Measurements from ENCODE around the gene ZNF530.

ZNF530 gene

DNA sequence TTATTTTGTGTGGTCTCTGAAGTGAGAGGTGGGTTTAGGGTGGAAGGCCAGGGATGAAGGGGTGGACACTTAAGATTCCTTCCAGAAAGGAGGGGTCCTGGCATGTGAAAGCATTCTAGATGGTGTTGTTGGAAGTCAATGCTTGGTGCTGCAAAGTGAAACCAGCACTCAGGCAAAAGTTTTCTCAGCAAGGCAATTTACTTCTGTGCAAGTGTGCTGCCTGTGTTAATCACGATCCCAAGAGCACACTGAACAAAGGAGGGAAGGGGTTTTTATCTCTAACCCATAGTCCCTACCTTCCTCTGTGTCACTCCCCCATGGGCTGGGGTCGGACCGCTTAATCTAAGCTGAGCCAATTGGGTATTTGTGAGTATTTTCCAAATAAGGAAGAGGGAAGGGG is 15.7 kb downstream of the ZNF530 start:
- DNase-seq: no peak

DNA sequence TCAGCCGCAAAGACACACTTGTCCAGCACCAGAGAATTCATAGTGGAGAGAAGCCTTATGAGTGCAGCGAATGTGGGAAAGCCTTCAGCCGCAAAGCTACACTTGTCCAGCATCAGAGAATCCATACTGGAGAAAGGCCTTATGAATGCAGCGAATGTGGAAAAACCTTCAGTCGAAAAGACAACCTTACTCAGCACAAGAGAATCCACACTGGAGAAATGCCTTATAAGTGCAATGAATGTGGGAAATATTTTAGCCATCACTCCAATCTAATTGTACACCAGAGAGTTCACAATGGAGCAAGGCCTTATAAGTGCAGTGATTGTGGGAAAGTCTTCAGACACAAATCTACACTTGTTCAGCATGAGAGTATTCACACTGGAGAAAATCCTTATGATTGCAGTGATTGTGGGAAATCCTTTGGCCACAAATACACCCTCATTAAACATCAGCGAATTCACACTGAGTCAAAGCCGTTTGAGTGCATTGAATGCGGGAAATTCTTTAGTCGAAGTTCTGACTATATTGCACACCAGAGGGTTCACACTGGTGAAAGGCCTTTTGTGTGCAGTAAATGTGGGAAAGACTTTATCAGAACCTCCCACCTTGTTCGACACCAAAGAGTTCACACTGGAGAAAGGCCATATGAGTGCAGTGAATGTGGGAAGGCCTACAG is 21.1 kb downstream of the ZNF530 start:
- no peak for DNase-seq

DNA sequence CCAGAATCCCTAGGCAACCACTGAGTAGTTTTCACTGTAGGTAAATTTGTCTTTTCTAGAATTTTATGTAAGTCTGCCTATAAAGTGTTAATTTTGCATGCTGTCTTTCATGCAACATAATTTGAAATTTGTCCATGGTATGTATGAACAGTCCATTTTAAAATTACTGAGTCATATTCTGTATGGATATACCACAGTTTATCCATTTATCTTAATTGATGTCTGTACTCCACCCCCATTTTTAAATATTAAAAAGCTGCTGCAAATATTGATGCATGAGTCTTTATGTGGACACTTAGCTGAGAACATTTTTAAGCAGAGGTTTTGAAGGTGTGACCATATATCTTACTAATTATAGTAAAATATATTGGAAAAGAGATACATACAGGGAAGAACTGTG is 23.4 kb downstream of the ZNF530 start:
- DNase-seq: no peak

DNA sequence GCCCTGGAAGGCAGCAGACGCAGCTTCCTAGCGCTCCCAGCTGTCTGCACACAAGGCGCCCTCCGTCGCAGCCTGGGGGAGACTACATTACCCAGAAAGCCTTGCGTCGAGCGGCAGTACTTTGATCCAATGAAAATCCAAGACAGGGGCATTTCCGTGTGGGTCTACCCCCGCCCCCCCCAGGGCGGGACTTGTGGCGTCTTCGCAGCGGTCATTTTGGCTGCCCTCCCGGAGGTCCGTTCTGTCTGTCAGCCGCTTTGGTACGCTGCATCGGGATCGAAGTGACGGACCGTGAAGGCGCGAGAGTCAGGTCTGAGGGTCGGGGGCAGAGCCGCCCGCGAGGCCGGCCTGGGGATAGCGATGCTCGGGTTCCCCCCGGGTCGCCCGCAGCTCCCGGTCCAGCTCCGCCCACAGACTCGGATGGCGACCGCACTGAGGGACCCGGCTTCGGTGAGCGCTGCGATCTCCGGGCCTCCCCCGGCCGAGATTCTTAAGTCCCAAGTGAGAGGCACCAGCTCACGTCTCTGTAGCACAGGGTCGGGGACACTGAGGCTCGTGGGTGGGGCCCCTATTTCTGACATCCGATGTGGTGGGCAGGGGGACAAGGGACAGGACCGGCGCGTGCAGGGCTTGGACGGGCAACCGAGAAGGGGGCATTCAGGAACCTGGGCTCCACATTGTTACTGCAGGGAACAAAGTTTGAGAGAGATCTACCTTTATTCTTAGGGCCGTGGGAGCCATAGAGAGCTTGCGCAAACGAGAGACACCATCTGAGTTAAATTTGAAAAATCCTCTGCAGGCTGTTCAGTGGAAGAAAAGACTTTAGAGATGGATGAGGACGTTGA is 33.5 kb downstream of the ZNF530 start, which contains the start of gene ZNF211:
Gene ZNF211, plus strand, starts transcription at position 182 of the 845 bp plus-strand sequence. Its CDS starts 179 bp downstream, at position 361.
- DNase-seq: no peak

DNA sequence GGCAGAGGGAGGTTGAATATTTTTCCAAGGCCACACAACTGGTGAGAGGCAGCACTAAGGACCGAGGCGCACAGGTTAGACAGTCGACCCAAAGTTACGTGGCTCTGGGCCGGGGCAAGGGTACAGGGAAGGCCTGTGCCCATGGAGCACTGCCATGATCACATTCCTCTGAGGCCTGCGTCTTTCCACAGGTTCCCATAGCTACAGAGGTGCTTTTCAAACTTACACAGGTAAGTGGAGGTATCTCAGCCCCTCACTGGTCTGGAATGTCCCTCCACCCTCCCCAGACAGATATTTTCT is 34.1 kb downstream of the ZNF530 start:
- DNase-seq: no peak

DNA sequence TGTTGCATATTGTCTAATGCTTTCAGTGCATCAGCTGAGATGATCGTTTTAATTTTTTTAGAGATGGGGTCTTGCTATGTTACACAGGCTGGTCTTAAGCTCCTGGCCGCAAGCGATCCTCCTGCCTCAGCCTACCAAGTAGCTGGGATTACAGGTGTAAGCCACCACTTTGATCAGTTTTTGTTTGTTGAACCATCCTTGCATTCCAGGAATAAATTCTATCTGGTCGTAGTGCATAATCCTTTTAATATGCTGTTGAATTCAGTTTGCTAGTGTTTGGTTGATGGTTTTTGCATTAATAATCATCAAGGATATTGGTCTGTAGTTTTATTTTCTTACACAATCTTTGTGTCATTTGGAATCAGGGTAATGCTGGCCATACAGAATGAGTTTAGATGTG is 37.7 kb downstream of the ZNF530 start:
- DNase-seq: no peak

DNA sequence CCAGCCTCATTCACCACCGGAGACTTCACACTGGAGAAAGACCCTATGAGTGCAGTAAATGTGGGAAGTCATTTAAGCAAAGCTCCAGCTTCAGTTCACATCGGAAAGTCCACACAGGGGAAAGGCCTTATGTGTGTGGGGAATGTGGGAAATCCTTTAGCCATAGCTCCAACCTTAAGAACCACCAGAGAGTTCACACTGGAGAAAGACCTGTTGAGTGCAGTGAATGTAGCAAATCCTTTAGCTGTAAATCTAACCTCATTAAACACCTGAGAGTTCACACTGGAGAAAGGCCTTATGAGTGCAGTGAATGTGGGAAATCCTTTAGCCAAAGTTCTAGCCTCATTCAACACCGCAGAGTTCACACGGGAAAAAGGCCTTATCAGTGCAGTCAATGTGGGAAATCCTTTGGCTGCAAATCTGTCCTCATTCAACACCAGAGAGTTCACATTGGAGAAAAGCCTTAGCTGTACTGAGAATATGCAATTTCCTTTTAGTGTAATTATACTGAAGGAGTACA is 42.1 kb downstream of the ZNF530 start:
- DNase-seq: no peak

DNA sequence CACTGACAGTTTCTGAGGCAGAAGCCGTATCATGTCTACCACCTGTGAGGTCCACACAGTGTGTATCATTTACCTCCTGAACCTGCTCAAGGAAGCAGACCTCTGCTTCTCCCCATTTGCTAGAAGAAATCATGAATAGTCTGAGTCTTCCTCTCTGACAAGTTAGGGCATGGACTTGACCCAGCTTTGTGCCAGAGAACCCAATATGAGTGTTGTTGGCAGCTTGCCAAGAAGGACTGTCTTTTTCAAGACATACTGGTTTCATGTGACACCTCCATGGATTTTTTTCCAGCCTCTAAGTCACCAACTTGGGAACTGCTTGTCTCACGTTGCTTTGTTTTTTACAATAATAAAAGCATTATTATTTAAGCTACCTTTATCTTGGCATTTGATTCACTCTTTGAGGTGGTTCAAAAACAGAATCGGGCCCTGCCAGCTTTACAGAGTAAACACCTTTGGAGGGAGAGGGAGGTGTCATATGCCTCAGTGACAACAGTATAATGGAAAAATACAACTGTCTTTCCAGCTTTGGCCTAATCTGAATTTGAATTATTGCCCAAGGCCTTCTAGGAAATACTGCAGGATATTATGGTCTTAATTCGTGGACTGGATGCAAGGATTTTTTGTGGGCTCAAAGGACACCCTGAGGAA is 42.8 kb downstream of the ZNF530 start:
- no peak for DNase-seq

DNA sequence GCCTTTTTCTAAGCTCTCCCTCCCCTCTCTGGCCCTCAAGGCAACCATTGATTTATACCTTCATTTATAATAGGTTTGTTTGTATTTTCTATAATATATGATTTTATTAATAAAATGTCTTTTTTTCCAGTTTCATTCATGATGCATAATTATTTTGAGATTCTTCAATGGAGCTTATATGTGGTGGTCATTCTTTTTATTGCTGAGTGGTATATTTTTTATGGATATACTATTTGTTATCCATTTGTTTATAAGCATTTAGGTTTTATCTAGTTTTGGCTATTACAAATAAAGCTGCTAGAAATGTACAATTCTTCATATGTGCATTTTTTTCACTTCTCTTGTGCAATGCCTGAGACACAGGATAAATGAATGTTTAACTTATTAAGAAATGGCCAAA is 44.0 kb downstream of the ZNF530 start:
- DNase-seq: no peak

DNA sequence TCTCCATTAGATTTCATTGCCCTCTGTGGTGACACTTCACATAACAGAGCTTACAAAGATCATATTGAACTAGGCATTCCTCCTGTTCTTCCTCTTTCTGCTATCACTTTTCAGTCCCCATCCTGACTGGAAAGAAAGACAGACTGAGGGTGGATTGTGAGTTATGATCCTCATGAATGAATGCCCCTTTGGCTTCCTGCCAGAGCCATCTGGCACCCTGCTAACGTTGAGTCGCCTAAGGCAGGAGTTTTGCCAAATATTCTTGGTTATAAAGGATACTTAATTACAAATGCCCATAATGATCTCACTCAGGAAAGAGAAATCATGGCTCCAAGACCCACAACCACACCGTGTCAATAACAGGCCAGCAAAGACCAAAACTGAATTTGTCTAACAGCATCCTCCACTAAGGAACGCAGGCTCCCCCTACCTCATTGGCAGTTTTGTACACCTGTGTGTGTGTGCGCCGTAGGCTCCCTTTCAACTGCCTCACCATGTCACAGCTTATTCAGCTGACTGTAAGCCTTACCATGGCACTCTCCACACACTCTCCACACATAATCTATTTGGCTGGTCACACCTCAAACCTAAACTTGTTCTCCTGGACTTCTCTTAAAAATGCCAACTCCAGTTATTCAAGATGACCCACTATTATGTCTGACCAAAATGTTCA is 48.8 kb downstream of the ZNF530 start:
- no peak for DNase-seq

DNA sequence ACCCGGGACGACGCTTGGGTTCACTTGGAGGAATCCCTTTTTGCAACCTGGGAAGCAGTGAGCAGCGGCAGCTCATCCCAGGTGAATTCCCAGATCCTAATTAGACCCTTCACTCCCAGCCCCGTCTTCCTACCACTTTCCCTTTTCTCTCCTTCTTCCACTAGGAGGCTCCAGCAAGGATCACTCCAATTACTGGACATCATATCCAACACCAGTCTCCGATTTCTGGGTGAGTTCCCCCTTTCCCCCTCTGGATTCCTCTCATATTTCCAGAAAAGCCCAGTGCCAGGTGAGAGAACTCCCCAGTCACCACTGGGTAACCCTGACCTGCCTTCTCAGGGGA is 51.9 kb downstream of the ZNF530 start:
- no peak for DNase-seq

DNA sequence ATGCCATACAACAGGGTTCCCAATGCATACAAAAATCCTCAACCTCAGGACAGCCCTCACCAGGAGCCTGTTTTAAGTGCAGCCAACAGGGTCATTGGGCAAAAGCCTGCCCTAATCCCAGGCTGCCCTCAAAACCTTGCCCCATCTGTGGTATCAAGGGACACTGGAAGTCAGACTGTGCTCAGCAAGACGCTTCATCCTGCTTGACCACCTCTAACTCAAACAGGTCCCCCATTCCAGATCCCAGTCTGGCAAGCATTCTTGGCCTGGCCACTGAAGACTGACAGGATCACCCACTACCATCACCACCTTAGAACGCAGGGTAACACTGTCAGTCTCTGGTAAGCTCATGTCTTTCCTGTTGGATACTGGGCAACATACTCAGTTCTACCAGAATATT is 54.0 kb downstream of the ZNF530 start:
- no peak for DNase-seq

DNA sequence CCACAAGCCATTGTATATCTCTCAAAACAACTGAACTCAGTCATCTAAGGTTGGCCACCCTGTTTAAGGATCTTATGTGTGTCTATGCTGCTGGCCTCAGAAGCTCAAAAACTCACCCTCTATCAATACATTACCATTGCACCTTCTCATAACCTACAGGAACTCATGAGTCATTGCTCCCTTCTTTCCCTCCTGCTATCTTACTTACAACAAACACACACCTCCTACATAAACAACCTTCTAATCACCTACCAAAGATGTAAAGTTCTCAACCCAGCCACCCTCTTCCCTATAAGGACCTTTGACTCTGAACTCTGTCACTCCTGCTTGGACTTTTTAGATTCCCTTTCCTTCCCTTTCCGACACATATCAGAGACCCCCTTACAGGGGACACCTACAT is 55.8 kb downstream of the ZNF530 start:
- no peak for DNase-seq

DNA sequence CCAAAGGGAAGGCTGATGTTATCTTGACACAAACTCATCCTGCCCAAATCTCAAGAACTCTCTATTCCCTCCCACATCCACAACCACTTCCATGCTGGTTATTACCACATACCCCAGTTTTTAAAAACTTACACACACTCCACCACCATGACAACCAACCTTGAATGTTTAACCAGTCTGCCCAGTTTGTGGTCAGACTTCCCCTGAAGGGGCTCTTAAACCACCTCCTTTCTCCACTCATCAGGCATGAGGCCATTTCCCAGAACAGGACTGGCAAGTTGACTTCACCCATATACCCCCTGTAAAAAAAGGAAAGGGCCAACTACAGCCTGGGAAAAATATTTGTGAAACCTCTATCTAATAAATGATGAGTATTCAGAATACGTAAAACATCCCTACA is 56.7 kb downstream of the ZNF530 start:
- no peak for DNase-seq

All from NCI-H1417 treated with DMSO at 0.1 percent for 48 hours (cell line).